Measurements from ENCODE around the gene TYW1B.
"Not testable (repeated sequence)": the region's sequence is repeated elsewhere in the genome, so short reads cannot be mapped to it uniquely, and the experiment has no call there.

Gene TYW1B

GRCh38 chr7:72700548-72700947 lies 127.5 kb downstream of the TYW1B start:
- DNase-seq (ENCODE audit: low spot score): not testable (repeated sequence)

- not testable (repeated sequence) for DNase-seq (ENCODE audit: low spot score)
Measured at GRCh38 chr7:72697066-72697465, 130.9 kb downstream of the TYW1B start.

DNA sequence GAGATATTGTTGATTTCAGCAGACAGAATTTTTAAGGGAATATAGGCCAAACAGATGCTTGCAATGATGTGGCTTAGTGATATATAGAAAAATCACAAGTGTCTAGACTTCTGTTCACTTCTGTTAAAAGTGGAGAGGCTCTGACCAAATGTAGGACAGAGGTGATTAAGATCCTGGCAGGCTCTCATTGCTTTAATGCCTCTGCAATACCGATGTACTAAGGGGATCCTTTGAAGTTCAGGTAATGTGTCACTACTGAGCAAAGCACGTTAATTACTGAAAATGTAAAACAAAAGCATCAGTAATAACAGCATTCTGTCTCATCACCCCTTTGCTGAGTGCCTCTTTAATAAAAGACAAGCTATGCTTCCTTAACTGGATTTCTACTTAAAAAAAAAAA lies 131.4 kb downstream of the TYW1B start:
- DNase-seq (ENCODE audit: low spot score): not testable (repeated sequence)

DNA sequence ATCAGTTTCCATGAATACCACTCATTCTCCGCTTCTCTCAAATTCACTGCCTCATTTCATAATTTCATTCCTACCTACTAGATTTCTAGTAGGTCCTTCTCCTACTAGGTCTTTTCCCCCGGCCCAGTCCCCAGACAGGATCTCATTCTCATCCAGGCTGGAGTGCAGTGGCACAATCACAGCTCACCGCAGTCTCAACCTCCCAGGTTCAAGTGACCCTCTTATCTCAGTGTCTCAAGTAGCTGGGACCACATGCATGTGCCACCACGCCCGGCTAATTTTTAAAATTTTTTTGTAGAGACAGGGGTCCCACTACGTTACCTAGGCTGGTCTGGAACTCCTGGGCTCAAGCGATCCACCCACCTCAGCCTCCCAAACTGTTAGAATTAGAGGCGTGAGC lies 132.5 kb downstream of the TYW1B start:
- DNase-seq (ENCODE audit: low spot score): not testable (repeated sequence)

DNA sequence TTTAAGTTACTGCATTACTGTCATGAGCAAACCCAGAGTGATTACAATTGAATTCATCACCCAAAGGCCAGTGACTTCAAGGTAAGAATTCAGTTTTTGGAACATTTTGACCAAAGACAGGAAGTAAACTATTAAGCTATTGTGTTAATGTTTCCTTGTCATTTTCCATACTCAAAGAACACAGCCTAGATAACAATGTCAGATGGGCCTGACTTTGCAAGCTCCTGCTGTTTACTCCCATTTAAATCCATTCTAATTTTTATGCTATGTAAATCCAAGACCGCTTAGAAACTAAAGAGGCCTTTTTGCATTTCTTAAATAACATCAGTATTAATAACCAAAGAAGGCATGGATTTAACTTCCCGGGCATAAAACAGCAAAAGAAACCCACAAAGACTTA lies 136.6 kb downstream of the TYW1B start:
- not testable (repeated sequence) for DNase-seq (ENCODE audit: low spot score)

DNA sequence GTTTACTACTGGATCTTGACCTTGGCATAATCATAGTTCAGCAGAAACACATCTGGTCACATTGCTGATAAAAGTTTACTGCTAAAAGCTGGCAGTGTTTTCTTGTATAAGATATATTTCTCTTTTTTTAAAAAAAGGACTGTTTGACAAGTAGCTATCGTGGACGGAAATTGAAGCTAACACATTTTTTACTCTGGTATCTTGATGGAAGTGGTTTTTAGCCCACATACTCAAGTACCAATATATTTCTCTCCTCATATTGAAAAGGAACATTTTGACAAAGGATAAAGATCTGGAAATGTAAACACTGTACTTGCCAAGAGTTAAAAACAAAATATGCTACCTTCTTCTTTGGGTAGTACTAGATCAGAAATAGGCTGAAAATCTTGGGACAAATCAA lies 137.8 kb downstream of the TYW1B start:
- not testable (repeated sequence) for DNase-seq (ENCODE audit: low spot score)

DNA sequence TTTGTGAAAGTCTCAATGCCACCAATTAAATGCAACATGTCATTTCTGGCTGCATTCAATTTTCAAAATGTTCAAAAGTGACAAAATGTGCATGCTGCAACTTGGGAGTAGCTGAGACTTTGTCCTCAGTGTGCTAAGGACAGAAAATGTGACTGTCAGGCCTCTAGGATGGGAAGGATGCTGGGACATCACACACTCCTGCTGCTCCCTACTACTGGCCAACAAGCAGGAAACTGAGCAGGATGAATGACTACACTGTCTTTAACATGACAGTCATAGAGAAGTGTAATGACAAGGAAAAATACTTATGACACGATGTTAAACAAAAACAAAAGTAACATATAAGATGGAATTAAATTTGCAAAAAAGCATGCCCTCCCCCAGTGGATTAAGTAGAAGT lies 138.7 kb downstream of the TYW1B start:
- DNase-seq (ENCODE audit: low spot score): not testable (repeated sequence)

DNA sequence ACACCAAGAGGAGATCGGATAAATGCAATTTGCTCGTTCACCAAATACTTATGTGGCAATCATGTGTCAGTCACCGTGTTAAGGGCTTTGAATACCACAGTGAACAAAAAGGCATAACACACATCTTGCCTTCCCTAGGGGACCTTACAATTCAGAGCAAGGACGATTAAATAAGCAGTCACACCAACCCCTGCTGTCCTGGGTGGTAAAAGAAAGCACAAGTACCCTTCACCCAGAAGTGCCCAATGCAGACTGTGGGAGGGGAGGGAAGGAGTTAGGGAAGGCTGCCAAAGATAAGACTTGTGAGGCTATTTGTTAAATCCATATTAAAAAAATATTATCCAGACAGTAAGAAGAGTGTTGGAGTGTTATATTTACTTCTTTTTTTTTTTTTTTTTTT lies 146.8 kb downstream of the TYW1B start:
- DNase-seq (ENCODE audit: low spot score): not testable (repeated sequence)

- DNase-seq (ENCODE audit: low spot score): not testable (repeated sequence)
Measured at GRCh38 chr7:72676880-72677279, 151.1 kb downstream of the TYW1B start.

- DNase-seq (ENCODE audit: low spot score): not testable (repeated sequence)
Measured at GRCh38 chr7:72676086-72676690, 151.8 kb downstream of the TYW1B start.

DNA sequence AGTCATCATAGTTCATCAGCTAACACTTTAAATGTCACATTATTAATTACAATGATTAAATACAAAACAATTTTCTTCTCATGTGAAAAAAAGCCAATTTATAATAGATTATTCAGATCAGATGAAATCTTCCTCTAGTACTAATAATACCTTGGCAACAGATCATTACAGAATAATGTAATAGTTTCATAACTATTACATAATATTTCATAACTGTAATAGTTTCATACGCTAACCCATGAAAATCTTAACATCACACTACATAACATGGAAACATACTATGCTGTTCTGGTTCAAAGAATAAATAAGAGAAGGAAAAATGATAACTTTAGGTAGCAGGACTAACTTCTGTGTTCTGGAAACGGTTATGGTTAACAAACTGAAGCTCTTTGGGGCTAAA lies 152.3 kb downstream of the TYW1B start:
- DNase-seq (ENCODE audit: low spot score): not testable (repeated sequence)

DNA sequence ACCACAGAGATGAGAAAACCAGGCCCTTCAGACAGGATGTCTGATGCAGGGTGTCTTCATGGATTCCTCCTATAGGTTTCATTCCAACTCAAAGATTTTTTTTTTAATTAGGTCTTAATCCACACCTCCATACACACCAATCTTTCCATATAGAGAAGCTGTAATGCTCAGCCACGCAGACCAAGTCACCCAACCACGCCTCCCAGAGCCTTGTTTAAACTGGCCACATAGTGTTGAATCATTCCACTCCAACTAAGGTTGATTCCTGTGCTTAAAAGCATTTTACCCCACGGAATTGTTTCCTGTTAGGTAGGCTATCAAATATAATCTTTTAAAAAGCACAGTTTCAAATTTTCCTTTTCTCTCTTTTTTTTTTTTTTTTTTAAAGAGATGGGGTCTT lies 153.6 kb downstream of the TYW1B start:
- no peak for DNase-seq (ENCODE audit: low spot score)

DNA sequence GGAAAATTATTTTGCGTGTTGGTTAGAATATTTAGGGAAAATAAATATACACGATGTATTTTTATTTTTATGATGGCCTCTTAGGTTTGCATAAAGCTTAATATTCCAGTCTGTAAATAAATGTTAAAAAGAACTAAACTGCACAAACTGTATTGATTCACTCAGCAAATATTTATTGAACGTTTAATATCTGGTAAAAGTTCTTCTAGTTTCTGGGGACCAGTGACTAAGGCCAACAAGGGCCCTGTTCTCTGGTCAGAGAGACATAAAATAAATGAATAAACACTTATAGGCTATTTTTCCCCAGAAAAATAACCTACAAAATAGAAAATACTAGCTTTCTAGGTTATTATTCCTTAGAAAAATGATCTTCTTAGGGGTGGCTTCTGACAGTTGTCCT lies 157.2 kb downstream of the TYW1B start:
- not testable (repeated sequence) for DNase-seq (ENCODE audit: low spot score)

DNA sequence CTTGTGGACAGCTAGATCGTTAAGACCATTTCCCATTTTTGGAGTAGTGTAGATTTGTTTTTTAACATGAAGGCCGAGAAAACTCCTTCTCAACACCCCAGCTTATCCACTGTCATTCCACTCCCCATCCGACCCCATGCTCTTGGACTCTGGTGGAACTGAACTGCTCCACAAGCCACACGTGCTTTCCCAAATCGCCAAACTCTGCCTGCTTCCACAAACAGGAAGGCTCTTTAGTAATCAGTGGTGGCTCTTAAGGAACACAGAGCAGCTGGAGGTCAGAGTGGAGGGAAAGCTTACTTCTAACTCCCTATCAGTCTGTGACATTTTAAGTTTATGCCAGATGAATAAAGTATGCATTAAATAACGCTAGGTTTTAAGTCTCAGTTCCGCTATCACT lies 159.6 kb downstream of the TYW1B start:
- DNase-seq (ENCODE audit: low spot score): not testable (repeated sequence)

- DNase-seq (ENCODE audit: low spot score): not testable (repeated sequence)
Measured at GRCh38 chr7:72667049-72667448, 161.0 kb downstream of the TYW1B start.

DNA sequence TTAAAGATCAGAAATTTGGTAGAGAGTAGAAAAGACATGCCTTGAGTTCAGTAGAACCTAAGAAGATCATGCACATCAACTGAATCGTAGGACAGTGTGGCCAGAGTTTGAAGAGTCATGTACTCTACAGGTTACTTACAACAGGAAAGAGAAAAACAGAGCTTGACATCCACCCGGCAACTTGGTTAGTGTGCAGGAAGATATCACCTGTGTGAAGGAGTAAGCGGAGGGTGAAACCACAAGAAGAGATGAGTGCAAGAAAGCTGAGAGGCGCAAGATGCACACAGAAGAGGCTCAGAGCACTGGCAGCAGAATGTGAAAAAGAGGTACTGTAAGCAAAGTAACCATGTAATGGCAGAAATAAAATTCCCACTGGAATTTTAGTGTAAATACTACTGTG lies 179.4 kb downstream of the TYW1B start:
- DNase-seq (ENCODE audit: low spot score): not testable (repeated sequence)

DNA sequence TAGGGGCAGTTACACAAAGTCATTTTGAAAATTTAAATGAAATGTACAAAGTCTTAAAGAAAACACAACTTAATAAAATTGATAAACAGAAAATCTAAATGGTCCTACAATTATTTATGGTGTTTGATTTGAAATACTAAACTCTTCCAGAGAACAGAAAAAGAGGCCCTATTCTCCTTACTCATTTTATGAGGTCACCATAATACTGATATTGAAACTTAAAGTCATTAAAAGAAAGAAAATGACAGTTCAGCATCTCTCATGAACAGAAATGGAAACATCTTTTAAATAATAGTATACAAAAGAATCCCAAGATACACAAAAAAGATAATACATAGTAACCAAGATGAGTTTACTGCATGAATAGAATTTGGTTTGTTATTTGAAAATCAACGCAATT lies 184.3 kb downstream of the TYW1B start:
- DNase-seq (ENCODE audit: low spot score): not testable (repeated sequence)

- not testable (repeated sequence) for DNase-seq (ENCODE audit: low spot score)
Measured at GRCh38 chr7:72641485-72642248, 186.3 kb downstream of the TYW1B start.

DNA sequence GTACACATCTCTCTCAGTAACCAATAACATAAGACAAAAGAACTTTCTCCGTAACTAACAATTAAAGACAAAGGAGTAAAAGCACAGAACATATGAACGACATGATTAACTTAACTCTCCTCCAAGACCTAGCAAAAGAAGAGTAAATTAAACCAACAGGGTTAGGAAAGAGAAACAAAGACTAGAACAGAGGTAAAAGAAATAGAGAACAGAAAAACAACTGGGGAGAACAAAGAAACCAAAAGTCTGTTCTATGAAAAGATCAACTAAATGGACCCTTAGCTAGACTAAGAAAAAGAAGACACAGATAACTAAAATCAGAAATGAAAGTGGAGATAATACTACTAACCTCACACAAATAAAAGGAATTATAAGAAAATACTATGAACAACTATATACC lies 187.3 kb downstream of the TYW1B start:
- not testable (repeated sequence) for DNase-seq (ENCODE audit: low spot score)

GRCh38 chr7:72635273-72635908 lies 192.6 kb downstream of the TYW1B start:
- not testable (repeated sequence) for DNase-seq (ENCODE audit: low spot score)

- not testable (repeated sequence) for DNase-seq (ENCODE audit: low spot score)
Measured at GRCh38 chr7:72632765-72633292, 195.2 kb downstream of the TYW1B start.

DNA sequence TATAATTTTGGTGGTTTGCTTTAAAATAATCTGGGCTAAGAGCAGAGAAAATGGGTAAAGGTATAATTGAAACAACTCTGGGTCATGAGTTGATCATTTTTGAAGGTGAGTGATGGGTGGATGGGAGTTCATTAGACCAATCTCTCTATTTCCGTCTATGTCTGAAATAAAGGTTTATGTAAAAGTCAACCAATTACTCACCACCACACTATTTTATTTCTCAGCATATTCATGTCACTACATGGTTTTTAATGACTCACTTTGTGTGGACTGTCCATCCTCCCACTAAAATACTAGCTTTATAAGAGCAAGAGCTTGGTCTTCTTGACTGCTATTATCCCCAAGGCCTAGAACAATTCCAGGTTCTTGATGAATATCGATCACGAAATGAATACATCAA lies 199.6 kb downstream of the TYW1B start:
- not testable (repeated sequence) for DNase-seq (ENCODE audit: low spot score)
